AG10803 (cell line): ENCODE results near the gene NFIL3.

ENCODE experiments used
- DNase-seq: peaks from one replicate; pipeline ENCODE4 v3.0.0; 2010; ENCODE audit warnings: low read depth
- H3K4me3 ChIP-seq: 2 replicates; pipeline ENCODE4 v1.5.1; 2011; ENCODE audit warnings: mild to moderate bottlenecking, low read length, control low read depth
- CTCF ChIP-seq: conservative IDR thresholded peaks from 2 replicates; pipeline ENCODE4 v1.5.1; 2011; ENCODE audit warnings: mild to moderate bottlenecking, low read length, control low read depth, inconsistent platforms

The NFIL3 gene

GRCh38 chr9:91359083-91359482 is 64.5 kb downstream of the NFIL3 start:
- DNase-seq: no peak
- TF ChIP-seq CTCF: no peak
- no peak overlapping the region for H3K4me3 ChIP-seq
